ENCODE measurements around the gene CERCAM. TPM values are rescaled to one million over a fixed set of nuclear protein-coding genes. Genes with fewer than 3 reads are reported as not detected.
"Not testable (repeated sequence)": the region's sequence is repeated elsewhere in the genome, so short reads cannot be mapped to it uniquely, and the experiment has no call there.

The CERCAM gene
- total and polyA plus RNA-seq, 2 of the 13 experiments (the other 11 are each of a cell fraction or from before 2014, with no cell fraction given) = 9.0 to 17.1 TPM

- no peak for TF ChIP-seq HNRNPH1 (optimal IDR thresholded peaks at IDR 0.05; ENCODE audit: low read depth, low read length)
- no peak for TF ChIP-seq MATR3 (CRISPR knock-in tag; IDR thresholded peaks at IDR 0.05)
- TF ChIP-seq MIXL1 (CRISPR knock-in tag; IDR thresholded peaks at IDR 0.05) = no peak
- TF ChIP-seq PITX1 (CRISPR knock-in tag; IDR thresholded peaks at IDR 0.05) = no peak
- TF ChIP-seq HOMEZ (CRISPR knock-in tag; IDR thresholded peaks at IDR 0.05; ENCODE audit: low read depth) = no peak
- TF ChIP-seq ZKSCAN8 (CRISPR knock-in tag; IDR thresholded peaks at IDR 0.05; ENCODE audit: borderline replicate concordance) = 0 out of 2 replicates have a peak, but pooled peaks have one; percentile 38
- no peak for TF ChIP-seq ZNF639 (CRISPR knock-in tag; conservative IDR thresholded peaks at IDR 0.05)
- no peak for TF ChIP-seq PPARG (CRISPR knock-in tag; conservative IDR thresholded peaks at IDR 0.05)
- TF ChIP-seq ZUFSP (CRISPR knock-in tag; IDR thresholded peaks at IDR 0.05; ENCODE audit: borderline replicate concordance) = no peak
- TF ChIP-seq DRAP1 (CRISPR knock-in tag; IDR thresholded peaks at IDR 0.05) = no peak
- TF ChIP-seq RAD21 (CRISPR knock-in tag; IDR thresholded peaks at IDR 0.05) = peak; percentile 87
- TF ChIP-seq CTCF (CRISPR knock-in tag; IDR thresholded peaks at IDR 0.05) = peak; percentile 96
- no peak for TF ChIP-seq MAZ (IDR thresholded peaks at IDR 0.05; ENCODE audit: borderline replicate concordance, low read depth, low read length)
- TF ChIP-seq MAZ (CRISPR knock-in tag; IDR thresholded peaks at IDR 0.05; ENCODE audit: low read depth) = no peak
Observed at GRCh38 chr9:128412120-128412790, 8.4 kb upstream of the CERCAM start (continued).

- H3K79me2 ChIP-seq (ENCODE audit: insufficient read depth, low read length); H3K27ac ChIP-seq (ENCODE audit: extremely low read length, insufficient read depth, low read length); H4K20me1 ChIP-seq (ENCODE audit: insufficient read depth, low read length); H2AFZ ChIP-seq (ENCODE audit: low read length); H3K9ac ChIP-seq (ENCODE audit: insufficient read depth, low read depth, low read length); FAIRE-seq; ATAC-seq; H3K36me3 ChIP-seq (replicated peaks in 1 of 2; ENCODE audit: control insufficient read depth in 1 of 2, insufficient read depth in 2 of 2, low read length in 2 of 2); H3K9me3 ChIP-seq (ENCODE audit: low read length); DNase-seq (ENCODE audit: low spot score); H3K27me3 ChIP-seq (ENCODE audit: control insufficient read depth in 1 of 2, insufficient read depth in 2 of 2, low read length in 2 of 2); H3K4me3 ChIP-seq (replicated peaks in 1 of 3; ENCODE audit: insufficient read depth in 1 of 3, low read depth in 2 of 3, low read length in 3 of 3); BruUV-seq (replicated peaks); POLR2A ChIA-PET: not testable (repeated sequence)
- peaks cover 38% of the 10 kb centered on the region for H3K4me1 ChIP-seq (ENCODE audit: insufficient read depth, low read length)
- intact Hi-C loops (cut with micrococcal nuclease; ENCODE audit: unreplicated experiment) = loop anchor here (2.0 to 5.0 kb wide), 2 partner anchors 43 to 116 kb away; partner anchors contain the start of gene URM1
- CTCF ChIA-PET (ENCODE audit: low intra/inter-chr PET ratio, low total read pairs) = interaction anchor here (1.8 kb wide), 1 partner anchor 51 kb away, joined by 9 read pairs; no protein-coding TSS in a partner anchor
- H3K4me2 ChIP-seq (ENCODE audit: low read depth, low read length) = peak overlapping the region; percentile 14; the same call in 1 of the 2 replicates
- in situ Hi-C loops (cut with HindIII; ENCODE audit: extremely low pct_ligation_motif_present, low pct_unique_long_range_greater_than_20kb) = loop anchor here (5.0 kb wide), 2 partner anchors 51 to 116 kb away; no protein-coding TSS in a partner anchor
- WGBS (ENCODE audit: low lambda C conversion rate) = 22% methylated on average over 6 of the region's 13 CpGs
Observed at GRCh38 chr9:128413728-128414127, 6.9 kb upstream of the CERCAM start.

All from HepG2 (cell line).